Prostate gland (tissue), 2 donors: ENCODE measurements around the gene PYGO1.

ENCODE experiments used
- CTCF ChIP-seq, 4 experiments: fragments of 200-600 bp in 2 of 4; fragments of 450-650 bp in 2 of 4; sonication (generic) in 2 of 4; IDR thresholded peaks; 1 replicate in 3 of 4; 2 replicates in 1 of 4; pipeline ENCODE4 v1.5.1; 2016 to 2019; ENCODE audit warnings: antibody characterized with exemption in 4 of 4, mild to moderate bottlenecking in 2 of 4, moderate library complexity in 2 of 4
- POLR2A ChIP-seq: fragments of 450-650 bp; IDR thresholded peaks from one replicate; pipeline ENCODE4 v1.6.1; 2016; ENCODE audit warnings: antibody characterized with exemption, mild to moderate bottlenecking
- POLR2AphosphoS5 ChIP-seq: sonication (generic); formaldehyde crosslinking; IDR thresholded peaks from one replicate; pipeline ENCODE4 v1.6.1; 2017; ENCODE audit warnings: antibody characterized with exemption

GRCh38 chr15:55619783-55620182 lies 31.6 kb upstream of the PYGO1 start:
- TF ChIP-seq CTCF (IDR thresholded peaks at IDR 0.05), result no peak
- TF ChIP-seq POLR2A, result no peak
- no peak for TF ChIP-seq POLR2AphosphoS5
